GM18520 (cell line): ENCODE data around the gene NPFF.

Experiments used
- ATAC-seq: cut with Tn5 transposase; IDR thresholded peaks from one replicate; pipeline ENCODE4 v1.9.1; 2021; ENCODE audit not compliant: unreplicated experiment

The NPFF gene

DNA sequence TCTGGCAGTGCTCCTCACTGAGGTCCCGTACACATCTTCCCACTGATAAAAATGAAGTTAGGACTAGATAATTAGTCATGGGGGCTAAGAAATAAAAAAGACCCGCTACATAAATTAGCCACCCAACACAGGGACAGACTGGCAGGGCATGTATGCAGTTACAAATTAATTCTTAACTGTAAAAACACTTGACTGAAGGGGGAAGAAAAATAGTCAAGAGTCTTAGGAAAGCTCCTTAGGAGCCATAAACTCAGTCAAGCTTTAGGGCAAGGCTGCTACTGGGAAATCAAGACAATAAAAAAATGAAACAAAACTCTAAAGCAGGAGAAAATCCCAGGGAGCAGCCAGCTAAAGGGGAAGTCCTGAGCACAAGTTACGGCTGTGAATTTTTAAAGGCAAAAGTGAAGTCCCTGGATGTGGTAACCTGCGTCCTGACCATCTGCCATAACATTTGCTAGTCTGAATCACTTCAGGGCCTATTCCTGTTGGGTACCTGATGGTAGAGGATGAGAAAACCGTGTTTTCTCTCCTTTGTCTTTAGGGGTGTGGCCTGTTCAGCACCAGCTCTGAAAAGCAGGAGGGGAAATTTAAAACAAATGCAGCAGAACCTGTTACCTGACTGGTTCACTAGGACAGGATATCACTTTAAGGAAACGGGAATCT, 7.5 kb upstream of the NPFF start:
- no peak for ATAC-seq

DNA sequence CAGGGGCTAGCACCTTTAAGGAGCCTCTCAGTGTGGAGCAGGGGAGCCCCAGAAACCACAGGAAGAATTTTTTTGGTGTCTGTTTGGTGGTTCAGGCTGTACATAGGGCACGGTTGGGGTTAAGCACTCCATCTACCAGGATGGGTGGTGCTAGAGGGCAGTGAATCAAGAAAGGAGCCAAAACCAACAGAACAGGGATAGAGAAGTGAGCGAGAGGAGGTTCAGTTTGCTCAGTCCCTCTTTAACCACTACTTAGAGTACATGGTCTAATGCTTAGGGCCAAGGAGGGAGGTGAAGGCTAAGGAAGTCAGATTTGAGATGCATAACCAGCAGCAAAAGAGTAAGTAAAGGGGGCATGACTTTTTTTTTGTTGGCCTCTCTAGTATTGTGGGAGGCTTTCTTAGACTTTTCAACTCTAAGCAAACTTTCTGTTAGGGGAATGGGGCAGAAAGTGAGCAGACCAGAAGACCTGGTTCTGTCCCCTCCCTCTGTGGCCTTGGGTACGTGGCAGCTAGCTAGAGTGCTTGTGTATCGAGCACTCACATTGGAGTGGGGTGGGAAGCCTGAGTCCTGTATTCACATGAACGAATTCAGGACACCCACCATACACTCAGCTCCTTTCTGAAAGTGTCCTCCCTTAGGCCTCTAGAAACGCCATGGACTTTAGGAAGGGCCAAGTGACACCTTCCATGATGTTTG, 6.6 kb upstream of the NPFF start:
- ATAC-seq = no peak

- no peak for ATAC-seq
Observed at GRCh38 chr12:53510181-53510812, 3.0 kb upstream of the NPFF start.

DNA sequence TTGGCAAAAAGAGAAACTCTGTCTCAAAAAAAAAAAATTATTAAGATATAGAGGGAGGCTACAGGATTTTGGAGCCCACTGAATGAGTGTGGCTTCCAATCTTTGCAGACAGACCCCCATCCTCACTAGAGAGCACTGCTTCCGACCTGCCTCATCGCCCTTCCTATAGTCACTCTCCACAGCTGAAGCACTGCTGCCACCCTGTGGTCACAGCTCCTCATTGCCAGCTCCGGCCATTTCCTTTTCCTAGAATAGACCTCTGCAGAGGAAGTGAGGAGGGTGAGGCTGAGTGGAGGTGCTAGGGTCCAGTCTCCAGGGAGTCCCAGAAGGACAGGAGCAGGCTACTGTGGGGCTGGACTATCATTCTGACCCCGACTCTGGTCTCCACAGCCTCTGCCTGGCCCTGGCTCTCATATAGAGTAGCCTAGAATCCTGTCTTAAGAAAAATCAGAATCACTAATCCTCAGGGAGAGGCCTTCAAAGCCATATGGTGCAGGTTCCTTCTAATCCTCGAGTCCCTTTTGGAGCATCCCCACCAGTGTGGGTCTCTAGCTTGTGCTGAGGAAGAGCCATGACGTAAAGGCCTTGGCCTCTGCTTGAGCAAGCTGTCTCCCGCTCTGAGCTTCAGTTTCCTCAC, 1.4 kb upstream of the NPFF start:
- peak; percentile 77 for ATAC-seq

DNA sequence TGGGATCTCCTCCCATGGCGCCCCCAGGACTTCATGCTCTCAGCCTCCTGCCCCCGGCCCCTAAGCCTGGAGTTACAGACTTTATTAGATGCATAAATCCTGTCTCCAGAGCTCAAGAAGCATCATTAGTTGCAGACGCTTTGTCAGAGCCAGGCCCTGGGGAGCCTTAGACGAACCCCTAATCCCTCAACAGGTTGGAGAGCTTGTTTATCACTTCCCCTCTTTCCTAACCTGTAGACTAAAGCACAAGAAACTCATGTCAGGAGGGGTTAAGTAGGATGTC, 260 bp upstream of the NPFF start:
- ATAC-seq = no peak

GRCh38 chr12:53506450-53506785, 866 bp downstream of the NPFF start:
- no peak for ATAC-seq

GRCh38 chr12:53505555-53506449, 1.5 kb downstream of the NPFF start:
- ATAC-seq = no peak

DNA sequence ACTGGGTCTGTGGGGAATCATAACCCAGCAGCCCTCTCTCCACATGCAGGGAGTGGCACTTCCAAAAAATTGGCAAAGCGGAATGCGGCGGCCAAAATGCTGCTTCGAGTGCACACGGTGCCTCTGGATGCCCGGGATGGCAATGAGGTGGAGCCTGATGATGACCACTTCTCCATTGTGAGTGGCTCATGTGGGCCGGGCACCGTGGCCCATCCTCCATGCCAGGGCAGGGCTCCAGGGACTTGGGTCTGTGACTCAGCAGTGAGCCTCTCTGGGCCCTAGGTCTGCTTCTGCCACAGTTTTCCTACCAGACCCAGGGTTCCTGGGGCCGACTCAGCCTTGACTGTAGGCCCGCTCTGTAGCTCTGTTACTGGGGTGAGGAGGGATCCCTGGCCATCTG, 2.2 kb downstream of the NPFF start:
- ATAC-seq = no peak

- no peak for ATAC-seq
Observed at GRCh38 chr12:53504004-53504920, 3.0 kb downstream of the NPFF start.

- ATAC-seq = no peak
Observed at GRCh38 chr12:53502983-53503728, 4.1 kb downstream of the NPFF start.

DNA sequence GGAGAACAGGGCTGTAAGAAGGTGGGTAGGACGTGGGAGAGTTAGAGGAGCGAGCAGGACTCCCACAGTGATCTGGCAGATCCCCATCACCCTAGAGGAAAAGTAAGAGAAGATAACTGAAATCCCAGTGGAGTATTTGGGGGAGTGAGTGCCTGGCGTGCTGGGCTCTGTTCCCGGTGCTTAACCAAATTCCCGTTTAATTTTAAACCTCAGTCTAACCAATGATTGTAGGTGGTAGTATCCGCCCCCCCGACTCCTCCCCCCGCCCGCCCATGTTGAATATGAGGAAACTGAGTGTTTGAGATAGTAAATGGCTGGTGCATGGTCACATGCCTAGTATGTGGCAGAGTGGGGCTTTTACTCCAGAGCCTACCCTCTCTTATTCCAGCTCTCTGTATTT, 5.0 kb downstream of the NPFF start:
- ATAC-seq = no peak

DNA sequence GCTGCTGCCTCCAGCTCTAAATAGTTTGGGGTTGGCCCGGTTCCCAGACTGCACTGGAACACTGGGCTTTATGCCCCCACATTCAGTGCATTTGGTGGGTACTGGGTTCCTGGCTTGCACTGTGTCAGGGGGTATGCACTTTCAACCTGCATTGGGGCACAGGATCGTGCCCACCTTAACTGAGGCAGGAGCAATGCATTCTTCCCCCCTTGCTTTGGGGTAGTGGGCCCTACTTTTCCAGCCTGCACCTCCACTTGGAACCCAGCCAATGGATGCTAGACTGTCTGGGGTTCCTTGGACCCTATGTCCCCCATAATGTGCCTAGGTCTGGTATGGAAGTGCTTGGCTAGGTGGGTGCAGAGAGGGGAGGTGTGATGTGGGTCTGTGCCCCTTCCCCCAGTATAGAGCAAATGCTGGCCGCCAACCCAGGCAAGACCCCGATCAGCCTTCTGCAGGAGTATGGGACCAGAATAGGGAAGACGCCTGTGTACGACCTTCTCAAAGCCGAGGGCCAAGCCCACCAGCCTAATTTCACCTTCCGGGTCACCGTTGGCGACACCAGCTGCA, 5.6 kb downstream of the NPFF start:
- ATAC-seq = no peak

- peak; percentile 69 for ATAC-seq
Observed at GRCh38 chr12:53500776-53501614, 6.3 kb downstream of the NPFF start, which contains the start of gene TARBP2. Gene TARBP2 (plus strand): TSS chr12:53501283. CDS start chr12:53501409, 126 bp downstream.

DNA sequence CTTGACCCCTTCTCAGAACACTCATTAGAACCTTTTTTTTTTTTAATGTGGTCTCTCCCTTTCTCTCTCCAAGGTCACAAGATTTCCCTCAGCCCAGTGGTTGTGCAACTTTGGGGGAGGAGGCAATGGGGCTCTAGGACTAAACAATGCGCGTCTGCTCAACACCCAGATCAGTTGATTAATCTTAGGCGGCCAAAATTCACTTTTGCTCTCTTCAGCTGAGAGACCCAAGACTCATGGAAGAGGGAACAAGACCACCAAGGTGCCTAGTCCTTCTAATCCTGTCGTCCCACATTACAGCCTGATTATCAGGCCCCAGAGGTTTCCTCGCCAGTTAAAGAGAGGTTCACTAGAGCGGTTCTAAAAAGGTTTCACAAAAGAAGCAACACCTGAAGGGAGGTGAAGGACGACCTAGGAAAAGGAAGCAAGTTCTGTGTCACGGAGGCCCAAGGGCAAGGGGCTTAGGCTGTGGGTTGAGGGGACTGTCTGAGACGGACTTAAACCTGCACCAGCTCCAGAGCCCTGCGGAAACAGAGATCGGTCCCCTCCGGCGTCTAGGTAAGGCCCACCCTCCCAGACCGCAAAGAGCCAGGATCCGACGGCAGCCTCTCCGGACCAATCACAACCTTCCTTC, 7.0 kb downstream of the NPFF start:
- ATAC-seq = no peak

- no peak for ATAC-seq
Observed at GRCh38 chr12:53499266-53500141, 7.8 kb downstream of the NPFF start, which contains the start of gene MAP3K12. Gene MAP3K12 (minus strand): TSS chr12:53499458. CDS start chr12:53487391, 12,067 bp downstream.

- no peak for ATAC-seq
Observed at GRCh38 chr12:53498235-53498630, 9.1 kb downstream of the NPFF start.

- ATAC-seq = no peak
Observed at GRCh38 chr12:53497461-53497860, 9.8 kb downstream of the NPFF start.
